ENCODE results near the gene KCTD21.
"Not testable (repeated sequence)": the region's sequence is repeated elsewhere in the genome, so short reads cannot be mapped to it uniquely, and the experiment has no call there.

The KCTD21 gene

DNA sequence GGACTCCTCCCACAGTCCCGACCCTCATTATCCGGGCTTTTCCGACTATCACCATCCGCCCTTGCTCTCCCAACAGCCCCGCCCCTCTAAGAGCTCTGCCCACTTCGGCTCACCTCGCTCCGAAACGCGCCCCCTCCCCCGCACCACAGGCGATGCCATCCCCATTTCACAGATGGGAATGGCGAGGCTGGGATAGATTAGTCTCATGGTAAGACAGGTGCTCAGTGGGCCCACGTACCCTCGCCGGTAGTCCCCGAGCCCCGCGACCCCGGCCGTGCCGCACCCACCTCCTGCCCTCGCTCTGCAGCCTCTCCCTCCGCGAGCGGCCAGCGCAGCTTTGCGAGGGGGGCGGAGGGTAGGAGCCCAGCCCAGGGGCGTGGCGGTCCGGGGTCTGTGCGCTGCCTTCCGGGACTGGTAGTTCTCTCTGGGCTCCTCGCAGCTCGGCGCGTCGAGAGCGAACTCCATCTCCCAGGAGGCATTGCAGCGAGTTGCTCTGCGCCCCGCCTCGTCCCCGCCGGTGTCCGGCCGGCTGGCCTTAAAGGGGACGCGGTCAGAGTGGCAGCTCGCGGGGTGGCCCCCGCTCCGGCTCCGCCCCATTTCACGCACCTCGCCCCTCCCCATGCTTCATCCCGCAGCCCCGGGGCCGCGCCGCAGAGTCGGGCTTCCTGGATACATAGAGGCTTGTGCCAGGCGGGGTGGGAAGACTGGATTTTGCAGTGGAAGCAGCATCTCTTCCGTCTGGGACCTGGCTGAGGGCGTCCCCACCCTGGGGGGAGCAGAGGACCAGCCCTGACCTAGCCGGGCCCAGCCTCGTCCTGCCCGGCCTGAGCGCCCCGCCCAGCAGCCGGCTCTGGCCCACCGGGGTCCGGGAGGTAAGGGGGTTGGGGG lies at the start of gene KCTD21, which contains the start of gene USP35:
KCTD21 (minus strand) TSS at position 341 of the 888 bp plus-strand sequence. CDS start 14,072 bp downstream, outside the sequence.
USP35 (plus strand) TSS at position 634 of the 888 bp plus-strand sequence. CDS start 7,327 bp downstream, outside the sequence.
- DNase-seq (ENCODE audit: low spot score), result peak; percentile 97

DNA sequence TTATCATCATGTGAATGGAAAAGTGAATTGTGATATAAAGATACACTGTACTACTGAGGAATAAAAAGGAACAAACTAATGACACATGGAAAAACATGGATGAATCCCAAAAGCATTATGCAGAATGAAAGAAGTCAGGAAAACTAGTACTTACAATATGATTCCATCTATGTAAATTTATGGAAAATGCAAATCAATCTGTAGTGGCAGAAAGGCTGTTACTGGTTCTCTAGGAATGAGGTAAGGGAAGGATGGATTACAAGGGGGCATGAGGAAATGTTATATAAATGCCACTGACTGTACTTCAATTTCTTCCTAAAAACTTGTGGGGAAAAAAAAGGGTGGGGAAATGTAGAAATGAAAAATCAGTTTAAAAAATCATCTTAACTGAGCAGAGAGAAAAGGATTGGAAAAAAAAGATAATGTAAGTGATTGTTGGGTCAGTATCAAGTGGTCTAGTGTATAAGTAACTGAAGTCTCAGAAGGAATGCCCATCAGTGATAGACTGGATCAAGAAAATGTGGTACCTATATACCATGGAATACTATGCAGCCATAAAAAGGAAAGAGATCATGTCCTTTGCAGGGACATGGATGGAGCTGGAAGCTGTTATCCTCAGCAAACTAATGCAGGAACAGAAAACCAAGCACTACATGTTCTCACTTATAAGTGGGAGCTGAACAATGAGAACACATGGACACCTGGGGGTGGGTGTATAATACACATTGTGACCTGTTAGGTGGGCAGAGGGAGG lies 49.0 kb upstream of the KCTD21 start:
- no peak for DNase-seq (ENCODE audit: low spot score)

- no peak for DNase-seq (ENCODE audit: low spot score)
Observed at GRCh38 chr11:78234006-78234405, 45.6 kb upstream of the KCTD21 start.

DNA sequence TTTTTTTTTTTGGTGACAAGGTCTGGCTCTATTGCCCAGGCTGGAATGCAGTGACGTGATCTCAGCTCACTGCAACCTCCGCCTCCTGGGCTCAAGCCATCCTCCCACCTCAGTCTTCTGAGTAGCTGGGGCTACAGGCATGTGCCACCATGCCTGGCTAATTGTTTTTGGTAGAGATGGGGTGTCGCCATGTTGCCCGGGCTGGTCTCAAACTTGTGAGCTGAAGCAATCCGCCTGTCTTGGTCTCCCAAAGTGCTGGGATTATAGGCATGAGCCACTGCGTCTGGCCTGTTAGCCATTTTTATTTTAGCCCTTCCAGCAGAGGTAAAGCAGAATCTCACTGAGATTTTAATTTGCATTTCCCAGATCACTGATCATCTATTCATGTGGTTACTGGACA lies 44.6 kb upstream of the KCTD21 start:
- not testable (repeated sequence) for DNase-seq (ENCODE audit: low spot score)

GRCh38 chr11:78231962-78232501 lies 43.6 kb upstream of the KCTD21 start:
- no peak for DNase-seq (ENCODE audit: low spot score)

DNA sequence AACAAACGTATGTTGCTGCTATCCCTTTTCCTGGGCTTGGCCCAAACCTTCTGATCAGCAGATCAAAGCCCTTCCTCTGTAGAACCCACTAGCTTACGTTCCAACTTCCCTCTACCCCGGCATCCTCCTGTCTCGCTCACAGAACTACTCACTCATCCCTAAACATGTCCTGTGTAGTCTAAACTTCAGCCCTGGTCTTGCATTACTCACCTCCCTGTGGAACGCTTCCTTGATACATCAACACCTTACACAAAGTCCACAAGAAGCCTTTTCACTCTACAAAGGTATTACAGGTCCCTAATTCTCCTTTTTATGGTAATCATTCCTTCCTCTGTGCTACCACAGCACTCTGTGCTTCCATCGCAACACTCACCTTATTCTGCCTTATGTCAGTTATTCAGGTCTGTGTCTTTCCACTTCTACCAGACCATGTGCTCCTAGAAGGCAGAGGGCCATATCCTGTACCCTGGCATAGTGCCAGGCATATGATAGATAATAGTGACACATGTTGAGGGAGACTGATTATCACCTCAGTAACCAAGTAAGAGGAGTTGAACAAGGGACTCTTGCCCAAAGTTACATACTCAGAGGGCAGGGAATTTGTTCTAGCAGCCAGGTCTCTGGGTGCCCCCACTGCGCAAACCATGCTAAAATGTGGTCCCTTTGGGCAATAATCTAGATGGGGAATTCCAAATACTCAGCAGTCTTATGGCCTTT lies 41.9 kb upstream of the KCTD21 start:
- DNase-seq (ENCODE audit: low spot score), result no peak

- DNase-seq (ENCODE audit: low spot score), result no peak
Observed at GRCh38 chr11:78229106-78229505, 40.7 kb upstream of the KCTD21 start.

GRCh38 chr11:78228467-78228866 lies 40.0 kb upstream of the KCTD21 start:
- no peak for DNase-seq (ENCODE audit: low spot score)

DNA sequence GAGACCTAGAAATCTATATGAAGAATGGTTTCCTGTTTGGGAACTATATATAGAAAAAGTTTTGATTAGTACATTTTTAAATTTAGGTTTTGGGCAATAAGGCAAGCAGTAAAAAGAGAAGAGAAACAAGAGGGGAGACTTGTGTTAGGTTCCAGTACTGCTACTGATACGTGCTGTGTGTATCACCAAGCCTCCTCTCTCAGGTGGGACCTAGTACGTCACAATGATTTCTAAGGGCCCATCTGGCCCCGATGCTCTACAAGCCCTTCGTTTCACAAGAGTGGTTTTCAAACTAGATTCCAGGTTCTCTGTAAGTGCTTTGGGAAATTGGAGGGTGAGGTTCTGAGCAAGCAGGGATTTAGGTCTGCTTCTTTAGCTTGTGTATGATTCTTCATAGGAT lies 39.5 kb upstream of the KCTD21 start:
- DNase-seq (ENCODE audit: low spot score), result no peak

DNA sequence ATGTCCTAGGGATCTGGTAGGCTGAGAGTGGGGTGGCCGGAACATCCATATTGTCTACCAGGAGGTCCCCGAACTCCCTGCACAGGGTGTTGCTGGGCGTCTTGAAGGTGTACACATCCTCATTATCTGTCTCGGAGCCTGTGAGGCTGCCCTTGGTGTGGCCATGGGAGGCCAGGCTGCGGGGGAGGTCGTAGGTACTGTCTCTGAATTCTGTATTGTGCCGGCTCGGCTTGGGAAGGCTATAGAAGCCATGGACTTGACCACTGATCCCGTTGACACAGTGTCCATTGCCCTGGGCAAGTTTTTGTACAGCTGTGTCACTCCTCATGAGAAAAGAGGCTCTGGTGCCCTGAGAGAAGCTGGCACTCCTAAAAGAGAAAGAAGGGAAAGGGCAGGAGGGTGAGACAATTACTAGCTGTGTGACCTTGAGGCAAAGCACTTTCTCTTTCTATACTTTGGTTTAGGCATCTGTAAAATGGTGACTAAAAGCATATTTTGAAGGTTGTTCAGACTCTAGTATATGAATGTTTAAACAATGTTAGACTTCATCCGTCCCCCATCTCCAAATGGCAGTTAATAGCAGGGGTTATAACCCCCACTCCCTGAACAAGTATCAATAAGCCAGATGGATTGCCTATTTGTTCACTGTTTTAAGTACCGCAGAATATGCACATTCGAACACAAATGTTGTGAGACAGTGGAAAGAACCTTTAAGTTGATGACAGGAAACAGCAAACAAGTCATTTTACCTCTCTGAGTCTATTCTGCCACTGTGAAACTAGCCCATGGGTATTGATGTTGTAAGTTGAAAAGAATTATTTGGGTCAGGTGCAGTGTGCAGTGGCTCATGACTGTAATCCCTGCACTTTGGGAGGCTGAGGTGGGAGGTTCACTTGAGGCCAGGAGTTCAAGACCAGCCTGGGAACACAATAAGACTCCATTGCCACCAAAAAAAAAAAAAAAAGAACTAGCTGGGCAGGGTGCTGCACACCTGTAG lies 38.6 kb upstream of the KCTD21 start:
- DNase-seq (ENCODE audit: low spot score), result no peak

GRCh38 chr11:78224906-78225420 lies 36.5 kb upstream of the KCTD21 start:
- DNase-seq (ENCODE audit: low spot score), result no peak

GRCh38 chr11:78224506-78224905 lies 36.1 kb upstream of the KCTD21 start:
- no peak for DNase-seq (ENCODE audit: low spot score)

GRCh38 chr11:78223320-78223954 lies 35.0 kb upstream of the KCTD21 start:
- no peak for DNase-seq (ENCODE audit: low spot score)

- DNase-seq (ENCODE audit: low spot score), result not testable (repeated sequence)
Observed at GRCh38 chr11:78222726-78223125, 34.3 kb upstream of the KCTD21 start.

- DNase-seq (ENCODE audit: low spot score), result no peak
Observed at GRCh38 chr11:78221396-78222315, 33.2 kb upstream of the KCTD21 start.

- no peak for DNase-seq (ENCODE audit: low spot score)
Observed at GRCh38 chr11:78220218-78221157, 32.1 kb upstream of the KCTD21 start.

GRCh38 chr11:78219493-78220217 lies 31.2 kb upstream of the KCTD21 start:
- no peak for DNase-seq (ENCODE audit: low spot score)
